Measurements from ENCODE around the gene ARHGAP22. TPM values are rescaled to one million over a fixed set of nuclear protein-coding genes. Genes with fewer than 3 reads are reported as not detected.

ARHGAP22 gene
- total RNA-seq, 1 donor from 2014 or later: 2.1 TPM

- no peak for DNase-seq
Measured at GRCh38 chr10:48587819-48588218, 17.1 kb downstream of the ARHGAP22 start.

DNA sequence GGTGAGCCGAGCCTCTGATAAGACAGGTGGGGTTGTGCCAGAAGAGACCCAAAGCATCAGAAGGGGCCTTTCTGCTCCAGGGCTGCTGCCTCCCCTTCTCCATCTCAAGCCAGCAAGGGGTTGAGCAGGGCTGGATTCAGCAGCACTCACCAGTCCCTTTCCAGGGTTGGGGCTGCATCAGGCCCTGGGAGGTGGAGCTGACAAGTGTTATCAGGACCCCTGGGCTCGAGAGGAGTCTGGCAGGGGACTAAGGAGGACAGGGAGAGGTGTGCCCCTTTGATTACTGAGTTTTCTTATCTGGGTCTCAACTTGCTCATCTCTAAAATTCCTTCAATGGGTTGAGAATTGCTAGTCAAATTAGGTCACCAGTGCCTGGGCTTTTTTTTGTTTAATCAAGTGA, 17.8 kb downstream of the ARHGAP22 start:
- DNase-seq: no peak

DNA sequence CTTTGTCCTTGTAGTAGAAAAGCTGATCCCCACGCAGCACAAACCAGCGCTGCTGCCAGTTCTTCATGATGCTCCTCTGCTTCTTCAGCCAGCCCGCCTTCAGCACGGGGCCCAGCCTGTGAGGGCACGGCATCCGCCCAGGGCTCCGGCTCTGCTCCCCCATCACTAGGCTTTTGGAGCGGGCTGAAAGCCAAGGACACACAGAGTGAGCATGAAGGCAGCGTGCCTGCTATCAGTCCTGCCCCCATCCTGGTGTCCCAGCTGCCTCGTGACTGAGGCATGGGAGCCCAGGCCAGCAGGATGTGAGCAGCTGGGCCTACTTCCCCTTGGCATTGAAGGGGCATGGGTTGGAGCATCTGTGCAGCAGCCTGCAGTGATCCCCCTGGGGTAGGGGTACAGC, 21.9 kb downstream of the ARHGAP22 start:
- DNase-seq: no peak

DNA sequence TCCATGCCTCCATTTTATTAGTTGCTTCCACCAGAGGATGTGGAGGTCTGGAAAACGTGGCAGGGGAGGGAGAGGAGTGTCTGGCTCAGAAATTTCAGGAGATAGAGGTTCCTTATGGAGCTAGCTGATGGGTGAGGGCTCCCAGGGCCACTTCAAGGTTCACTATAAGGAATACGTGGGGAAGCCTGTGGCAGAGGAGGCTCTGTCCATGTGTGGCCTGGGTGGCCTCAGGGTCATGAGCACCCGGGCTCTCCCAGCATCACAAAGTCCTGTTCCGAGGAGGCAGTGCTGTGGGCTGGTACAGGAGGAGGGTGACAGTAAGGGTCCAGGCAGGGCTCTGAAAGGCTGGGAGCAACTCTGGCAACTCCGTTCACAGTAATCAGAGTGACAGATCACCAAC, 24.6 kb downstream of the ARHGAP22 start:
- DNase-seq: no peak

DNA sequence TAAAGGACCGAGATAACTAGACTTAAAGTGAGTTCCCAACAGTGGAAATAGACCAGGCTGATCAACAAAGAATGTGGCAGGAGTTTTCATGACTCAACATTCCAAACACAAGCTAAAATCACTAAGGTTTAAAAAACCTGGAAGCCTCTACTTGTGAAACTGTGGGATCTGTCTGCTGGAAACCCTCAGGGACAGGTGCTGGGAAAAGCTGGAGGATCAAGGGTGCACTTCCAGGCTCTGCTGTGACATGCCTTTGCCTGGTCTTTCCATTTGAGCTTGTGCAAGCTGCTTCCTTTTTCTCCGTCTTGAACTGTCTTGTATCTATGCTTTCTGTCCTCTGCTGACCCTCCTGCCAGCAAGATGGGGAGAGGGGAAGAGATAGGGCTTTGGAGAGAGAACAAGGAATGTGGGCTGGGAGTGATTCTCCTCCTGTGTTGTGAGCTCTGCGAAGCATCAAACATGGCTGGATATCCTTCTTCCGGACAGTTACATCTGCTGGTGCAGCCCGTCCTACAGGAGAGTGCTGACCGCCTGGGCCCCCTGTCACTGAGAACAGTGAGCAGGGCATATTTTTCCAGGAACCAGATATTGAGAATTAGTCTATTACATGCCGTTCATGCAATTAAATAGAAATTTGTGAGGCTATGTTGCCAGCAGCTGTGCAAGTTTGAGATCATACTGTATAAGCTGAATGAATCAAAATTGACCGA, 25.5 kb downstream of the ARHGAP22 start:
- peak; percentile 45 for DNase-seq

DNA sequence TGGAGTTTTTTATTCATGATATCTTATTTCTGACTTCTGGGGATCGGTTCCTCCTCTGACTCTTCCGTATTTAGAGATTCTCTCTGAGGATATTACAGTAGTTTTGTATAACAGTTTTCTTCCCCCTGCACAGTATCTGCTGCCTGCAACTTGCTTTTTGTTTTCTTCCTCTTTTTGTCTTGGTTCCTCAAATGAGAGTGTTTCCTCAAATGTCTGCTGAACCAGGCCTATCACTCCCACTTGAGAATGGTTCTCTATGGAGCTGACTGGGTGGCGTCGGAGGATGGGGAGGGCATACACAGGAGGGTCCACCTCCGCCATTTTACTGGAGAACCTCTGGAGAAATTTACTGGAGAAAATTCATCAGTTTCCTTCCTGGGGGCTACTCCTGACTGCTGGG, 27.7 kb downstream of the ARHGAP22 start:
- DNase-seq: no peak

DNA sequence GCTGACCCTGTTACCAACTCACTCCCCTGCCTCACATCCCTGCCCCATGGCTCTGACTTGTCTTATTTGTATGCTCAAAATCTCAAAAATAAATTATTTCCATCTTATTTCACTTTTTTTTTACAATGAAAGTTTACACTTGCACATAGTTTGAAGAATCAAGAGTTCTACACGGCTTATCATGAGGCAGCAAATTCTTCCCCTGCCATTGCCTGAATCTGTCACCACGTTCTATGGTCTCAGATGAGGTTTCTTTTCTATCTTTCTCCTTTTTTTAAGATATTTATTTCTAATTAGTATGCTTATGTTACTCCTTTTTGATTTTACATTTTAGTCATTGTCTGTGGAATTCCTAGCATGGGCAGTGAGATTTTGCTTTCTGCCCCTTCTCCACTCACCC, 28.4 kb downstream of the ARHGAP22 start:
- no peak for DNase-seq

- DNase-seq: no peak
Measured at GRCh38 chr10:48575901-48576300, 29.0 kb downstream of the ARHGAP22 start.

DNA sequence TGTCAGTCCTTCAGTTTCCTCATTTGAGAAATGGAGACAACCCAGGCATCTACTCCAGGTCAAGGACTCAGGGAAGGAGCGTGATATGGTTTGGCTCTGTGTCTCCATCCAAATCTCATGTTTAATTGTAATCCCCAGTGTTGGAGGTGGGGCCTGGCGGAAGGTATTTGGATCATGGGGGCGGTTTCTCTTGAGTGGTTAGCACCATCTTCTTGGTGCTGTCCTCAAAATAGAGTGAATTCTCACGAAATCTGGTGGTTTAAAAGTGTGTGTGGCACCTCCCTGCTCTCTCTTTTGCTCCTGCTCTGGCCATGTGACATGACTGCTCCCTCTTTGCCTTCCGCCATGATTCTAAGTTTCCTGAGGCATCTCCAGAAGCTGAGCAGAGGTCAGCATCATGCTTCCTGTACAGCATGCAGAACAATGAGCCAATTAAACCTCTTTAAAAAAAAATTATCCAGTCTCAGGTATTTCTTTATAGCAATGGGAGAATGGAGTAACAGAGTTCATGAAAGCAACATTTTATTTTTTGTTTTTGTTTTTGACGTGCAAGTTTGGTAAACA, 30.0 kb downstream of the ARHGAP22 start:
- DNase-seq: no peak

DNA sequence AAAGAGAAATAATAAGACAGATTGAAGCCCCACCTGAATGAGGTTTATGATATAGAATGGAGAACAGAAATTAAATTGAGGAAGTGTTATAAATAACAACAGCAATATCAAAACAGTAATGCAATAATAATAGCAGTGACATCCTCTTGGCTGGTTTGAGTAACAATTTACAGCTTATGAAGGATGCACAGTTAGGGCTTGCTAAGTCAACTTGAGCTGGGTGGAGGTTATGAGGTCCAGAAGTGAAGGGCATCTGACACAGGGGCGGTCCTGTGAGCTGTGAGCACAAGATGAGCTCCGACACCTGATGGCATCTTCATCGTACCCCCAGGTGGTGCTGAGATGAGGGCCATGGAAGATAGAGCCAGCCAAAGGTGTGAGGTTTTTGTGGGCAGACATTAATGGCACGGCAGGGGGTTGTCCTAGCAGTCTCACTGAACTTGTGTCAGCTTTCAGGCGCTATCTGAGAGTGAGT, 30.5 kb downstream of the ARHGAP22 start:
- no peak for DNase-seq

GRCh38 chr10:48573045-48573444, 31.8 kb downstream of the ARHGAP22 start:
- DNase-seq: no peak

DNA sequence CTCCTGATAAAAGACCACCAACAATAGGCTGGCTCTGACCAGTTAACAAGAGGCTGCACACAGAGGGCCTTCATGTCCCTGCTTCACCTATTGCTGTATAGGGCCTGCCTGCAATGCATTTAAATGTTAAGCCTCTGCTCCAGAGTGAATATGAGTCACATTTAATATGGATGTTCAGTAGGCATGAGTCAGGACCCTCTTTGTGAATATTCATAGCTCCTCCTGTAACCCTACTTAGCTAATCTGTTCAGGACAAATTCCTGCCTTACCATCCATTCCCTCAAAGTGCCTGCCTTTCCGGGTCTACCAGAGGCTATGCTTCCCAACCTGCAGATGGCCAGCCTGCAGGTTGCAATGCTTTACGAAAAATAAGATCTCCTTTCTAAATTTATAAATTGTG, 32.5 kb downstream of the ARHGAP22 start:
- DNase-seq: no peak

DNA sequence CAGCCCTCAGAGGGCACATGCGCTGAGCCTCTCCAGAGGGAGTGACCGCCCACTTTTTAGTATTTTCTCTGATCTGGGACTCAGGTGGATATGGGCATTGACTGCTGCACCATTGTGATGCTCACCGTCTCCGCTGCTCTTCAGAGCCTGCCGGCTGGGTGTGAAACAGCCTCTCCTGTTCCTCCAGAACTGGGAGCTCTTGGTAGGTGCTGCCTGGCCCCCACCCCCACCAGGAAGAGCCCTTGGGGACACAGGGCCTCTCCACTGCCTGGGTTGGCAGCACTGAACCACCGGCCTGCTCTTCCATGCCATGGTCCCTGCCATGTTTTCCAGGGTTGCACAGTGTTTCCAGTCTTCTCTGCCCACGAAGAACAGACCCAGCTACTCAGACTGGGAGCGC, 36.3 kb downstream of the ARHGAP22 start:
- no peak for DNase-seq

GRCh38 chr10:48568131-48568530, 36.7 kb downstream of the ARHGAP22 start:
- DNase-seq: no peak

DNA sequence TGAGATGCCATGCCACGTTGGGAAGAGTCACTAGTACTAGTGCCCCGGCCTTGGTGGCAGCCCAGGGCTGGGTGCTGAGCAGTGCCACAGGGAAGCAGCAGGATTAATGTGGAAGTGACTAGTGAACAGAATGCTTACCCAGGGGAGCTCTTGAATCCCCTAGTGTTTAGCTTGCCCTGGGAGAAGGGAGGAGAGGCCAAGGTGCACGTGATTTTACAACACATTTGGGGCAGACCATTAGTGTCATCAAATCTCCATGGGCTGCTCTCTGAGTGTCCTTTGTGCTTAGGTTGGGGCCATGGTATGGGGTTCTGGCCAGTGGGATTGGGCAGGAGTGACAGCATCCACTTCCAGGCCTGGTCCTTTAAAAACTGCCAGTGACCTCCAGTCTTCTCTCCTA, 37.5 kb downstream of the ARHGAP22 start:
- no peak for DNase-seq

DNA sequence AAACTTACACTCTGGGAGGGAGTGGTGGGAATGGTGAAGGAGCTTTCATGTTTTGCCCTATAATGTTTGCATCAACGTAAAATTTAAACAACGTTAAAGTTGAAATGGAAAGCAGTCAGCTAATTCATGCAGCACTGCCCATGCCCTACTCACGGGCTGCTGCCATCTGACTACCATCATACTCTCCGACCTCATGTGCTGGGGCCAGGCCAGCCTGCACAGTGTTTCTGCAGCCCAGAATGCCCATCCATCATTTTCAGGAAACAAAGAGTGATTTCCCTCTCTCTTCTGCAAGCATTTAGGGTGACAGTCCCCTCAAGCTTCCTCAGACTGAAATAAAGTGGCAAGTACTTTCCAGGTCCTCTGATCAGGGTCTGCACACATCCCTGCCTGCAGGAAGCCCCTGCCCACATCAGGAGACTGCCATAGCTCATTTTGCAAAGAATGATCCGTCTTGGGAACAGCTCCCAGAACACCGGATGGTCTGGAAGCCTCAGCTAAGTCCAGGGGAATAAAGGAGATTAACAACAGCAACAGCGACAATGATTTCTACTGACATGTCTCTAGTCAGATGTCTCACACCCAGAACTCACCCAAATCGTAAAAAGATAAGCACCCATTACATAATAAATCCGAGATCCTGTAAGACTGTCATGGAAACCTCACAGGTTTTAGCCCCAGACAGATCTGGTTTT, 40.3 kb downstream of the ARHGAP22 start:
- DNase-seq: no peak

GRCh38 chr10:48557511-48558123, 47.3 kb downstream of the ARHGAP22 start:
- DNase-seq: no peak

GRCh38 chr10:48556713-48557112, 48.2 kb downstream of the ARHGAP22 start:
- no peak for DNase-seq

GRCh38 chr10:48556065-48556464, 48.8 kb downstream of the ARHGAP22 start:
- no peak for DNase-seq

GRCh38 chr10:48555310-48556042, 49.4 kb downstream of the ARHGAP22 start:
- DNase-seq: no peak

- DNase-seq: peak; percentile 56
Measured at GRCh38 chr10:48554656-48555055, 50.2 kb downstream of the ARHGAP22 start.

- peak; percentile 43 for DNase-seq
Measured at GRCh38 chr10:48554246-48554645, 50.6 kb downstream of the ARHGAP22 start.

All from tongue (tissue), 2 donors.